Measurements from ENCODE around the gene CCDC12.
A peak's percentile ranks its signal among the peaks of the same experiment; 100 is the strongest.

CCDC12 gene

DNA sequence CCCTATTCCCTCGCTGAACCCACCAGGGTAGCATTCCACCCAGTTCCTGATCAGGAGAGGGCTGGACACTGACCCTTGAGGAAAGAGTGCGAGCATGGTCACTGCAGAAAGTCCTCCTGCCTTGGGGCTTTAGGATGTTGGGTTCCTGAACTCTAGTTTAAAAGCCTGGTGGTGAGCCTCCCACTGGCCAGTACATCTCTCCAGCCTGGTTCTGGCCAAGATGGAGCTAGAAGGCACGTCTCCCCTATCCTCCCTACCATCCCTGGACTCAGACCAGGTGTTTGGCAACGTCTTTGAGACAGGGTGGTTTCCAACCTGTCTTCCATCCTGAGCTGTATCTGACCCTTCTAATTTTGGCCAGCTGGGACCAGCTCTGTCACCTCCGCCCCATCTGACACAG lies 34.4 kb upstream of the CCDC12 start:
- DNase-seq (ENCODE audit: low spot score) = no peak
- TF ChIP-seq, protein P1, sequence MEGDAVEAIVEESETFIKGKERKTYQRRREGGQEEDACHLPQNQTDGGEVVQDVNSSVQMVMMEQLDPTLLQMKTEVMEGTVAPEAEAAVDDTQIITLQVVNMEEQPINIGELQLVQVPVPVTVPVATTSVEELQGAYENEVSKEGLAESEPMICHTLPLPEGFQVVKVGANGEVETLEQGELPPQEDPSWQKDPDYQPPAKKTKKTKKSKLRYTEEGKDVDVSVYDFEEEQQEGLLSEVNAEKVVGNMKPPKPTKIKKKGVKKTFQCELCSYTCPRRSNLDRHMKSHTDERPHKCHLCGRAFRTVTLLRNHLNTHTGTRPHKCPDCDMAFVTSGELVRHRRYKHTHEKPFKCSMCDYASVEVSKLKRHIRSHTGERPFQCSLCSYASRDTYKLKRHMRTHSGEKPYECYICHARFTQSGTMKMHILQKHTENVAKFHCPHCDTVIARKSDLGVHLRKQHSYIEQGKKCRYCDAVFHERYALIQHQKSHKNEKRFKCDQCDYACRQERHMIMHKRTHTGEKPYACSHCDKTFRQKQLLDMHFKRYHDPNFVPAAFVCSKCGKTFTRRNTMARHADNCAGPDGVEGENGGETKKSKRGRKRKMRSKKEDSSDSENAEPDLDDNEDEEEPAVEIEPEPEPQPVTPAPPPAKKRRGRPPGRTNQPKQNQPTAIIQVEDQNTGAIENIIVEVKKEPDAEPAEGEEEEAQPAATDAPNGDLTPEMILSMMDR (IDR thresholded peaks at IDR 0.05; ENCODE audit: extremely low read depth, missing control alignments) = no peak

DNA sequence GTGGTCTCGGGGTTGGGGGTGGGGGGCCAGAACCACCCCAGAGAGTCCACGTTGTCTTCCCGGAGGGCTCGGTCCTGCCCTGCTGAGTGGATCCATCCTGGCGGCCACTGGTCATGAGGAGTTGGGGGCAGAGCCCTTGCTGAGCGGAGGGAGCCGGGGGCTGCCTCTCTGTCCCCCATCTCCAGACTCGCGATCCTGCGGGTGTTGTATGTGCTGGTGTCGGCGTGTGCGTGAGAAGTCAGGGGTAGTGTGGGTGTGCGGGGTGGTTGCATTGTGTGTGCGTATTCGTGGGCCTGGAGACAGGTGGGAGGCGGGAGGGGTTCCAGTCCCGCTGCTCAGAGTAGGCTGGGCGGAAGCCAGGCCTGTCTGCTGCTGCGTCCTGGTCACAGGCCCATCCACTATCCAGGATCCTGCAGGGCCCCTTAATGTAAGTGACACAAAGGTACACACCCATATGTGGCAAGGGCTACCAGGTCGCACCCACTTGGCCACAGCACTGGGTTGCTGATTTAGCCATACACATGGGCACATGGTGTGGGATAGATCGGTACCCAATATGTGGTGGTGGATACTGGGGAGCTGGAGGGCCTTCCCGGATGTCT lies 33.7 kb upstream of the CCDC12 start:
- DNase-seq (ENCODE audit: low spot score) = peak; percentile 17
- TF ChIP-seq, protein P1 (IDR thresholded peaks at IDR 0.05; ENCODE audit: extremely low read depth, missing control alignments) = no peak

DNA sequence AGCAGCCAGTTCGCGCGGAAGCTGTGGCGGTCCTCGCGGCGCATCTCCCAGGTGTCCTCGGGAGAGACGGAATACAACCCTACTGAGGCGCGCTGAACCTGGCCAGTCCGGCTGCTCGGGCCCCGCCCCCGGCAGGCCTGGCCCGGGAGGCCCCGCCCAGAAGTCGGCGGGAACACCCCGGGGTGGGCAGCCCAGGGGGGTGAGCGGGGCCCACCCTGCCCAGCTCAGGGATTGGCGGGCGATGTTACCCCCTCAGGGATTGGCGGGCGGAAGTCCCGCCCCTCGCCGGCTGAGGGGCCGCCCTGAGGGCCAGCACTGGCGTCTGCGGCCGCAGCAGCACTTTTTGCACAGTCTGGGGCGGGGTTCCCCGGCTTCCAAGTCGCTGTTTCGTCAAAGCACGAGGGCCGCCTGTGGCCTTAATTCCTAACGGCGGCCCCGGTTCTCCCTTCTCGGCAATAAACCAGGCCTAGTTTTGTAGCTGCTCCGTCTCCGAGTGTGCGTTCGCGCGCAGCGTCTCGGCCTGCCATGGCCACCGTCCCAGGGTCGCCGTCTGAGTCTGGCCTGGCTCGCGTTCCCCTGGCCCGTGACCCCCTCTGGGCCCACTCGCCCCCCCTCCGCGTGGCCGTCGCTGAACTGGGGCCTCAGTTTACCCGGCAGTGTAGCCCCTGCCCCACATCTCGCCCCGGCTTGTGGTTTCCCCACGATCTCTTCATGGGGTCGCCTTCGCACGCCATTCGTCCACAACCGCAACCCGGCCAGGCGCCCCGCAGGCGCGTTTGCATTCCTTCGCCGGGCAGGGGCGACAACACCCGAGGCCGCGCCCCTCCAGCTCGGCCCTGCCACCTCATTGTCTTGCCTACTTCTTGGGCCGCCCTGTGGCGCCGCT lies 32.9 kb upstream of the CCDC12 start:
- DNase-seq (ENCODE audit: low spot score) = peak; percentile 98

DNA sequence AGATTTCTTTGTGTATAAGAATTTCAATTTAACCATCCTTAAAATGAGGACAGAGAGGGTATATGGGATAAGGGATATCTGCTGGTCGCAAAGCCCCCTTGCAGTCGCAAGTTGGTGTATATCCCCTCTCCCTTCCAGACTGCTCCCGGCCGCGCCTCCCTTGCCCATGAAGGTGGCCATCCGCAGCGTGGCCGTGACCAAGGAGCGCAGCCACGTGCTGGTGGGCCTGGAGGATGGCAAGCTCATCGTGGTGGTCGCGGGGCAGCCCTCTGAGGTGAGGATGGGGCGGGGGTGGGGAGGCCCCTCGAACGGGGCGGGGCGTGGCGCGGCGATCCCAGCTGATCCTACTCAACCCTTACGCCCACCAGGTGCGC lies 32.3 kb upstream of the CCDC12 start:
- no peak for DNase-seq (ENCODE audit: low spot score)
- TF ChIP-seq, protein P1 (IDR thresholded peaks at IDR 0.05; ENCODE audit: extremely low read depth, missing control alignments) = no peak

More for the DNA sequence above, 32.9 kb upstream of the CCDC12 start:
- TF ChIP-seq, protein P1 (IDR thresholded peaks at IDR 0.05; ENCODE audit: extremely low read depth, missing control alignments) = no peak

DNA sequence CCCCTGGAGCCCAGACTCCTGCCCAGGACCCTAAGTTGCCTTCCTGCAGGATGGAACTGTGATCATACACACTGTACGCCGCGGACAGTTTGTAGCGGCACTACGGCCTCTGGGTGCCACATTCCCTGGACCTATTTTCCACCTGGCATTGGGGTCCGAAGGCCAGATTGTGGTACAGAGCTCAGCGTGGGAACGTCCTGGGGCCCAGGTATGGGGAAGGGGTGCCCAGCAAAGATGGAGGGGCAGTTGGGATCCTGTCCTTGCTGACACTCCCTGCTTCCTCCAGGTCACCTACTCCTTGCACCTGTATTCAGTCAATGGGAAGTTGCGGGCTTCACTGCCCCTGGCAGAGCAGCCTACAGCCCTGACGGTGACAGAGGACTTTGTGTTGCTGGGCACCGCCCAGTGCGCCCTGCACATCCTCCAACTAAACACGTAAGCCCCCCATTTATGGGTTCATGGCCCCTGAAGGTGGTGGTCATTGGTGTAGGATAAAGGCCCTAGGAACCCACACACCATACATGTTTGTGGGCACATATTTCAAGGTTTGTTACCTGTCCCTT lies 31.8 kb upstream of the CCDC12 start:
- TF ChIP-seq, protein P1 (IDR thresholded peaks at IDR 0.05; ENCODE audit: extremely low read depth, missing control alignments) = no peak
- peak; percentile 21 for DNase-seq (ENCODE audit: low spot score)

DNA sequence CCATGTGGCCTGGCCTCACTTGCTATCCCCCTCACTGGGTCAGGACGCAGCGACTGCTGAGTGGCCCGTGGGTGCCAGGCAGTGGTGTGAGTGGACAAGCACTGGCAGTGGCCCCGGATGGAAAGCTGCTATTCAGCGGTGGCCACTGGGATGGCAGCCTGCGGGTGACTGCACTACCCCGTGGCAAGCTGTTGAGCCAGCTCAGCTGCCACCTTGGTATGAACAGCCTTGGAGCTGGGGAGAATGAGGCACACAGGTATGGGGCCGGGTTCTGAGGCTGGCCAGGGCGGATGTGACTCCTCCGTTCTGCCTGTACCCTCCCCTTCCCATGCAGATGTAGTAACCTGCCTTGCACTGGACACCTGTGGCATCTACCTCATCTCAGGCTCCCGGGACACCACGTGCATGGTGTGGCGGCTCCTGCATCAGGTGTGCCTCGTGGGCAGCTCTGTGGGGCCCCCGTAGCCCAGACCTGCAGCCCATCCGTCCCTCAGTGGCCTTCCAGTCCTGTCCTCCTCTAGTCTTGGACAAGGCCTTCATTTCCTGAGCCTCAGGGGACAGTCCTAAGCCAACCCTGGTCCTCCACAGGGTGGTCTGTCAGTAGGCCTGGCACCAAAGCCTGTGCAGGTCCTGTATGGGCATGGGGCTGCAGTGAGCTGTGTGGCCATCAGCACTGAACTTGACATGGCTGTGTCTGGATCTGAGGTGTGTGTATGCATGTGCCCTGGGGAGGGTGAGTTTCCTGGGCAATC lies 31.1 kb upstream of the CCDC12 start:
- TF ChIP-seq, protein P1 (IDR thresholded peaks at IDR 0.05; ENCODE audit: extremely low read depth, missing control alignments) = no peak
- no peak for DNase-seq (ENCODE audit: low spot score)

All from GM20000 (cell line).